NCI-H748 (cell line): ENCODE measurements around the gene MAMDC2.
"Not testable (repeated sequence)": the region's sequence is repeated elsewhere in the genome, so short reads cannot be mapped to it uniquely, and the experiment has no call there.

Experiments
- DNase-seq: peaks from one replicate; lab custom pipeline; 2025; ENCODE audit not compliant: unreplicated experiment; lab: John Stamatoyannopoulos, UW

Gene MAMDC2

GRCh38 chr9:70170151-70170790 lies 126.6 kb downstream of the MAMDC2 start:
- DNase-seq = no peak

GRCh38 chr9:70172532-70172931 lies 128.9 kb downstream of the MAMDC2 start:
- DNase-seq = no peak

GRCh38 chr9:70177121-70177520 lies 133.5 kb downstream of the MAMDC2 start:
- DNase-seq = no peak

- peak; percentile 27 for DNase-seq
These were observed 149.1 kb downstream of the MAMDC2 start for GRCh38 chr9:70192707-70193106.

- no peak for DNase-seq
These were observed 151.8 kb downstream of the MAMDC2 start for GRCh38 chr9:70195456-70195855.

GRCh38 chr9:70197216-70198044 lies 153.8 kb downstream of the MAMDC2 start:
- DNase-seq = no peak

GRCh38 chr9:70204743-70205142 lies 161.1 kb downstream of the MAMDC2 start:
- peak; percentile 52 for DNase-seq

GRCh38 chr9:70205366-70206020 lies 161.8 kb downstream of the MAMDC2 start:
- DNase-seq = peak; percentile 90

- no peak for DNase-seq
These were observed 173.4 kb downstream of the MAMDC2 start for GRCh38 chr9:70217029-70217428.

- no peak for DNase-seq
These were observed 175.1 kb downstream of the MAMDC2 start for GRCh38 chr9:70218767-70219166.

GRCh38 chr9:70220216-70220615 lies 176.6 kb downstream of the MAMDC2 start:
- DNase-seq = no peak

GRCh38 chr9:70222354-70222753 lies 178.7 kb downstream of the MAMDC2 start:
- DNase-seq = no peak

- peak; percentile 41 for DNase-seq
These were observed 184.5 kb downstream of the MAMDC2 start for GRCh38 chr9:70228118-70228517.

GRCh38 chr9:70228611-70229010 lies 185.0 kb downstream of the MAMDC2 start:
- peak; percentile 66 for DNase-seq

- DNase-seq = peak; percentile 73
These were observed 185.4 kb downstream of the MAMDC2 start for GRCh38 chr9:70229026-70229425.

GRCh38 chr9:70229579-70229978 lies 185.9 kb downstream of the MAMDC2 start:
- DNase-seq = peak; percentile 66

GRCh38 chr9:70232476-70232875 lies 188.8 kb downstream of the MAMDC2 start:
- no peak for DNase-seq

- peak; percentile 20 for DNase-seq
These were observed 190.6 kb downstream of the MAMDC2 start for GRCh38 chr9:70234208-70234607.

GRCh38 chr9:70245952-70246351 lies 202.3 kb downstream of the MAMDC2 start:
- not testable (repeated sequence) for DNase-seq

- DNase-seq = no peak
These were observed 206.6 kb downstream of the MAMDC2 start for GRCh38 chr9:70250221-70250620.

GRCh38 chr9:70255486-70255885 lies 211.8 kb downstream of the MAMDC2 start:
- DNase-seq = no peak

- DNase-seq = no peak
These were observed 212.5 kb downstream of the MAMDC2 start for GRCh38 chr9:70256123-70256551.
